Type B pancreatic cell (in vitro differentiated cells): ENCODE data around the gene MOGAT3. TPM values are rescaled to one million over a fixed set of nuclear protein-coding genes. Genes with fewer than 3 reads are reported as not detected.
A peak's percentile ranks its signal among the peaks of the same experiment; 100 is the strongest.

Source experiments
- DNase-seq: peaks from one replicate; pipeline ENCODE4 v3.0.0; 2021; ENCODE audit warnings: mixed read lengths; ENCODE audit not compliant: unreplicated experiment; ENCODE audit errors: extremely low spot score
- H3K27ac Mint-ChIP-seq: 2 replicates; pipeline ENCODE4 v1.8.0; 2021; ENCODE audit warnings: mild to moderate bottlenecking, mixed read lengths
- H3K27me3 Mint-ChIP-seq: 2 replicates; pipeline ENCODE4 v1.8.0; 2021; ENCODE audit warnings: mixed read lengths
- H3K36me3 Mint-ChIP-seq: 2 replicates; pipeline ENCODE4 v1.8.0; 2021; ENCODE audit warnings: mixed read lengths
- H3K4me1 Mint-ChIP-seq: one replicate; pipeline ENCODE4 v1.8.0; 2021; ENCODE audit warnings: mixed read lengths; ENCODE audit not compliant: unreplicated experiment
- H3K4me3 Mint-ChIP-seq: 2 replicates; pipeline ENCODE4 v1.8.0; 2021; ENCODE audit warnings: mild to moderate bottlenecking, mixed read lengths
- H3K9me3 Mint-ChIP-seq: 2 replicates; pipeline ENCODE4 v1.8.0; 2021; ENCODE audit warnings: mixed read lengths
- total RNA-seq: library from RNA; stranded (reverse); gene quantifications from 2 replicates; pipeline ENCODE4 v1.2.1, GENCODE V29; 2021; ENCODE audit warnings: low replicate concordance
- TF ChIP-seq, protein P1 (sequence below): fragments of 200-600 bp; sonication (generic); conservative IDR thresholded peaks from 2 replicates; pipeline ENCODE4 v1.5.0; 2021; ENCODE audit warnings: antibody characterized with exemption, mild to moderate bottlenecking

The MOGAT3 gene
- total RNA-seq, 1 donor from 2014 or later, result 0.94 TPM

DNA sequence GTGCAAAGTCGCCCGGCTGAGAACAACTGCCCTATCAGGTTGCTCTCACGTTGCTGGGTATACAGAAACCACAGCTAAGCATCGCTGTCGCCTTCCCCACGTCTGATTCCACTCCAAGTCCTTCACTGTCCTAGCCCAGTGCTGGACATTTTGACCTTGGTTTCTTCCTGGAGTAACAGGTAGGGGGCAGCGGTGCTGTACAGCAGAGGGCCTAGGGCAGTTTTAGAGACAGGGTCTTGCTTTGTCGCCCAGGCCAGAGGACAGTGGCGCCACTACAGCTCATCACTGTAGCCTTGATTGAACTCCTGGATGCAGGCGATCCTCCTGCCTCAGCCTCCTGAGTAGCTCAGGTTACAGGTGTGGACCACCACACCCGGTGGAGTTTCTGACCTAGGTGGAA lies 34.2 kb upstream of the MOGAT3 start:
- TF ChIP-seq, protein P1, sequence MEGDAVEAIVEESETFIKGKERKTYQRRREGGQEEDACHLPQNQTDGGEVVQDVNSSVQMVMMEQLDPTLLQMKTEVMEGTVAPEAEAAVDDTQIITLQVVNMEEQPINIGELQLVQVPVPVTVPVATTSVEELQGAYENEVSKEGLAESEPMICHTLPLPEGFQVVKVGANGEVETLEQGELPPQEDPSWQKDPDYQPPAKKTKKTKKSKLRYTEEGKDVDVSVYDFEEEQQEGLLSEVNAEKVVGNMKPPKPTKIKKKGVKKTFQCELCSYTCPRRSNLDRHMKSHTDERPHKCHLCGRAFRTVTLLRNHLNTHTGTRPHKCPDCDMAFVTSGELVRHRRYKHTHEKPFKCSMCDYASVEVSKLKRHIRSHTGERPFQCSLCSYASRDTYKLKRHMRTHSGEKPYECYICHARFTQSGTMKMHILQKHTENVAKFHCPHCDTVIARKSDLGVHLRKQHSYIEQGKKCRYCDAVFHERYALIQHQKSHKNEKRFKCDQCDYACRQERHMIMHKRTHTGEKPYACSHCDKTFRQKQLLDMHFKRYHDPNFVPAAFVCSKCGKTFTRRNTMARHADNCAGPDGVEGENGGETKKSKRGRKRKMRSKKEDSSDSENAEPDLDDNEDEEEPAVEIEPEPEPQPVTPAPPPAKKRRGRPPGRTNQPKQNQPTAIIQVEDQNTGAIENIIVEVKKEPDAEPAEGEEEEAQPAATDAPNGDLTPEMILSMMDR, result peak; percentile 56
- Mint-ChIP-seq H3K4me1 (peaks cover 9% of the 10 kb centered on the region), H3K27me3 (no peaks in the 10 kb centered on the region), H3K36me3 (no peaks in the 10 kb centered on the region), H3K9me3 (no peaks in the 10 kb centered on the region), H3K27ac (no peak overlapping the region), H3K4me3 (peak overlapping the region; percentile 61)
- DNase-seq, result no peak

DNA sequence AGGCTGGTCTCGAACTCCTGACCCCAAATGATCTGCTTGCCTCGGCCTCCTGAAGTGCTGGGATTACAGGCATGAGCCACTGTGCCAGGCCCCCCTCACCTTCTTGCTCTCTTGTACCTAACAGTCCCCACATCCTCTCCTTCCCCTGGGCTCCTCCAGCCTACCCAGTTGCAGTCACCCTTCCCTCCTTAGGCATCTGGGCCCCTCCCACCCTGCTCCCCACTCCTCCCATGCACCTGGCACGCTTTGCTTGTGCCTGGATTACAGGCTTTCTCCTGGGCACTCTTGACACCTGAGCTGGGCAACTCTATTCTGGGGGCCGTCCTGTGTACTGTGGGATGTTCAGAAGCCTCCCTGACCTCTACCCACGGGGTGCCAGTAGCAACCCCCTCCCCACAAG lies 33.8 kb upstream of the MOGAT3 start:
- no peak for DNase-seq

DNA sequence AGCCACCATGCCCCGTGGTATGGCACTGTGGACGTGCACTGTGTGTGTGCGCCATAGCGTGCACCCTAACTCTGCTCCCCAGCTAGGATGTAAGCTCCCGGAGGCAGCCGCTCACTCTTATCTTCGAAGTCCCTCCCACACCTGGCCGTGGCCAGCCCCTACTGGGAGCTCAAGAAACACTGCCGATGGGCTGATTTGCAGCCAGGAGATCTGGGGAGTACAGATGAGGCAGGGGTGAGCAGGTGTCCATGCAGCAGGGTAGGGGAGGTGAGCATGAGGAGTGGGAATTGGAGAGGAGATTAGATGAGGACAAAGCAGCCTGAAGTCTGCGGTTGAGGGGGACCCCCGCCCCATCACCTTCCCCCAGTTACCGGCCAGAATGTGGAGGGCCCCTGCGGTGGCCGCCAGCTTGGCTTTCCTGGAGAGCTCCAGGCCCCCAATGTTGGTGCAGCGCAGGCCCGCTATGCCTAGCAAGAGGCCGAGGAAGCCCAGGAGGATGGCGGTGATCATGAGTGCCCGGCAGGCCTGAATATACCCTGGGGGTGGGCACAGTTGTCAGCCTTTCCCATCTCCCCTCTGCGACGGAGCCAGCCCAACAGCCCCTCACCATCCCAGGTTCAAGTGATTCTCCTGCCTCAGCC lies 33.2 kb upstream of the MOGAT3 start:
- no peaks in the 10 kb centered on the region for H3K27me3 Mint-ChIP-seq
- H3K9me3 Mint-ChIP-seq, result no peaks in the 10 kb centered on the region
- H3K27ac Mint-ChIP-seq, result no peak overlapping the region
- TF ChIP-seq, protein P1, result no peak
- no peak for DNase-seq
- H3K4me1 Mint-ChIP-seq, result peaks cover 9% of the 10 kb centered on the region
- no peak overlapping the region for H3K4me3 Mint-ChIP-seq
- no peaks in the 10 kb centered on the region for H3K36me3 Mint-ChIP-seq

More for the DNA sequence above, 33.8 kb upstream of the MOGAT3 start:
- H3K36me3 Mint-ChIP-seq, result no peaks in the 10 kb centered on the region
- TF ChIP-seq, protein P1, result no peak
- peak overlapping the region; percentile 61 for H3K4me3 Mint-ChIP-seq
- no peaks in the 10 kb centered on the region for H3K27me3 Mint-ChIP-seq
- H3K9me3 Mint-ChIP-seq, result no peaks in the 10 kb centered on the region
- H3K27ac Mint-ChIP-seq, result no peak overlapping the region
- H3K4me1 Mint-ChIP-seq, result peaks cover 9% of the 10 kb centered on the region

DNA sequence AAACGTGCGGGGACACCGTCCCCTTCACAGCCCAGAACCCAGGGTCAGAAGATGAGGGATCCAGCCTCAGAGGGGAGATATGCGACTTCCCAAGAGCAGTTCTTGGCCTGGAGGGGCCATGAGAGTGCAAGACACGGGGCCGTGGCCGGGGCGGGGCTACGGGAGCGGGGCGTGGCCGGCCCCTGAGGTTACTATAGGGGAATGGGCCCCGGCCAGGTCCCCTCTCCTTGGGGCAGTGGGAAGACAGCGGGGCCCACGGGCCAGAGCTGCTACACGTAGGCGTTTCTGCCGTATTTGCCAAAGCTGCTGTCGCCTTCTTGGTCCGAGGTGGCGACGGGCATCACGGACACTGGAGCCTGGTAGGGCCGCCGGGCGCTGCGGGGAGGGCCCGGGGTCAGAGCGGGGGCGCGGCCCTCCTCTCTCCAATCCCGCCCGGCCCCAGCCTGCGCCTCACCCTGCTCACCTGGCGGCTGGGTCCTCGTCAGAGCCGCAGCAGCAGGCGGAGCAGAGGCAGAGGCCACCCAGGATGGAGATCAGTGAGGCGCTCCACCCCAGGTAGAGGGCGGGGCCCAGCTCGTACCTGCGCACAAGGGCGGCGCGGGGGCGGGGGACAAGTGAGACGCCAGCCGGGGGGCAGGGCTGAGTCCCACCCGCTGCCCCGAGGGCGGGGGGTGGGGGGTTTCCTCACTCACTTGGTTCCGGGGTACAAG lies 31.5 kb upstream of the MOGAT3 start:
- H3K4me3 Mint-ChIP-seq, result peak overlapping the region; percentile 78
- H3K4me1 Mint-ChIP-seq, result peaks cover 9% of the 10 kb centered on the region
- no peaks in the 10 kb centered on the region for H3K9me3 Mint-ChIP-seq
- H3K36me3 Mint-ChIP-seq, result no peaks in the 10 kb centered on the region
- TF ChIP-seq, protein P1, result no peak
- H3K27ac Mint-ChIP-seq, result peak overlapping the region; percentile 42
- DNase-seq, result no peak
- no peaks in the 10 kb centered on the region for H3K27me3 Mint-ChIP-seq

DNA sequence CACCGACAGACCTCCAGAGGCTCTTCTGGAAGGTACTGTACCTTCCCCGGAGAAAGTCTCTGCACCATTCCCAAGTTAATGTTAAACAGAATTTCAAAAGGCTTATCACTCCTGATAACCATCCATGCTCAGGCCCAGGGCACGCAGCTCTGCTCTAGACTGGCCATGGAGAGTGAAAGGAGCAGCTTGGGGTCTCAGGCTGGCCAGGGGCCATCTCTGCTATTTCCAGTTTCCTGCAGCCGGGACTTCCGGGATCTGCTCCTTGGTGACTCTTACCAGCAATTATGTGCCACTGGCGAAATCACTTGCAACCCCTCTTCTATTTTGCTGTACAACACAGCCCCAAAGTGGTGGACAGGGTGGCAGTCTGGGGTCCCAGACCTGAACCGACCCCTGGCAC lies 30.8 kb upstream of the MOGAT3 start:
- DNase-seq, result no peak
- Mint-ChIP-seq H3K36me3 (no peaks in the 10 kb centered on the region), H3K4me3 (peak overlapping the region; percentile 78), H3K9me3 (no peaks in the 10 kb centered on the region), H3K27ac (peak overlapping the region; percentile 42), H3K27me3 (no peaks in the 10 kb centered on the region), H3K4me1 (peaks cover 9% of the 10 kb centered on the region)
- TF ChIP-seq, protein P1, result no peak
